ENCODE results near the gene USP26.
"Not testable (repeated sequence)": the region's sequence is repeated elsewhere in the genome, so short reads cannot be mapped to it uniquely, and the experiment has no call there.

The USP26 gene

GRCh38 chrX:132983496-132983895 is 113.4 kb downstream of the USP26 start:
- no peaks in the 10 kb centered on the region for H3K36me3 ChIP-seq (ENCODE audit: insufficient read depth, low read length)
- H3K9me3 ChIP-seq (ENCODE audit: insufficient read depth, low read depth, low read length), result no peaks in the 10 kb centered on the region
- H3F3A ChIP-seq (ENCODE audit: low read depth), result no peaks in the 10 kb centered on the region
- H3K27me3 ChIP-seq (ENCODE audit: insufficient read depth, low read length, poor library complexity, severe bottlenecking), result no peaks in the 10 kb centered on the region
- no peak overlapping the region for H3K4me2 ChIP-seq (ENCODE audit: low read depth, low read length, poor library complexity, severe bottlenecking)
- TF ChIP-seq EZH2phosphoT487 (IDR thresholded peaks at IDR 0.05; ENCODE audit: borderline replicate concordance) (no peak), CTCF (conservative IDR thresholded peaks at IDR 0.05; ENCODE audit: low read length) (no peak)
- H2AFZ ChIP-seq (ENCODE audit: low read length), result no peak overlapping the region
- no peaks in the 10 kb centered on the region for H3K79me2 ChIP-seq (ENCODE audit: insufficient read depth, low read length)
- no peaks in the 10 kb centered on the region for H4K20me1 ChIP-seq (ENCODE audit: insufficient read depth, low read length, poor library complexity, severe bottlenecking)
- H3K4me3 ChIP-seq (ENCODE audit: low read length, poor library complexity, severe bottlenecking), result no peak overlapping the region
- no peak overlapping the region for H3K9ac ChIP-seq (ENCODE audit: low read depth, low read length, poor library complexity, severe bottlenecking)
- no peaks in the 10 kb centered on the region for H3K4me1 ChIP-seq (ENCODE audit: insufficient read depth, low read length, poor library complexity, severe bottlenecking)
- no peaks in the 10 kb centered on the region for H3K9me2 ChIP-seq (replicated peaks; ENCODE audit: low read depth, low read length)

GRCh38 chrX:132980035-132980434 is 116.9 kb downstream of the USP26 start:
- H3K9me3 ChIP-seq (ENCODE audit: insufficient read depth, low read depth, low read length); H2AFZ ChIP-seq (ENCODE audit: low read length); H3K79me2 ChIP-seq (ENCODE audit: insufficient read depth, low read length); H3K36me3 ChIP-seq (ENCODE audit: insufficient read depth, low read length); H4K20me1 ChIP-seq (ENCODE audit: insufficient read depth, low read length, poor library complexity, severe bottlenecking); H3K4me3 ChIP-seq (ENCODE audit: low read length, poor library complexity, severe bottlenecking); H3K9ac ChIP-seq (ENCODE audit: low read depth, low read length, poor library complexity, severe bottlenecking); H3K4me1 ChIP-seq (ENCODE audit: insufficient read depth, low read length, poor library complexity, severe bottlenecking); H3F3A ChIP-seq (ENCODE audit: low read depth); H3K9me2 ChIP-seq (replicated peaks; ENCODE audit: low read depth, low read length); H3K27me3 ChIP-seq (ENCODE audit: insufficient read depth, low read length, poor library complexity, severe bottlenecking); H3K4me2 ChIP-seq (ENCODE audit: low read depth, low read length, poor library complexity, severe bottlenecking): not testable (repeated sequence)

All from Loucy (cell line).